Fibroblast of mammary gland (primary cell): Measurements from ENCODE around the gene AADACL2.
A peak's percentile ranks its signal among the peaks of the same experiment; 100 is the strongest.

Experiments
- DNase-seq: peaks from one replicate; pipeline ENCODE4 v3.0.0-alpha.2; 2010; ENCODE audit warnings: low read depth
- H3K4me3 ChIP-seq: 2 replicates; pipeline ENCODE4 v1.5.1; 2011; ENCODE audit warnings: low read depth, mild to moderate bottlenecking, low read length, moderate library complexity; ENCODE audit not compliant: control insufficient read depth
- TF ChIP-seq, protein P1 (sequence below): conservative IDR thresholded peaks from 2 replicates; pipeline ENCODE4 v1.5.1; 2011; ENCODE audit warnings: low read depth, low read length, inconsistent platforms; ENCODE audit not compliant: control insufficient read depth, insufficient read depth

AADACL2 gene

GRCh38 chr3:151770956-151771355, 37.2 kb downstream of the AADACL2 start:
- H3K4me3 ChIP-seq: no peak overlapping the region
- DNase-seq: peak; percentile 70
- TF ChIP-seq, protein P1, sequence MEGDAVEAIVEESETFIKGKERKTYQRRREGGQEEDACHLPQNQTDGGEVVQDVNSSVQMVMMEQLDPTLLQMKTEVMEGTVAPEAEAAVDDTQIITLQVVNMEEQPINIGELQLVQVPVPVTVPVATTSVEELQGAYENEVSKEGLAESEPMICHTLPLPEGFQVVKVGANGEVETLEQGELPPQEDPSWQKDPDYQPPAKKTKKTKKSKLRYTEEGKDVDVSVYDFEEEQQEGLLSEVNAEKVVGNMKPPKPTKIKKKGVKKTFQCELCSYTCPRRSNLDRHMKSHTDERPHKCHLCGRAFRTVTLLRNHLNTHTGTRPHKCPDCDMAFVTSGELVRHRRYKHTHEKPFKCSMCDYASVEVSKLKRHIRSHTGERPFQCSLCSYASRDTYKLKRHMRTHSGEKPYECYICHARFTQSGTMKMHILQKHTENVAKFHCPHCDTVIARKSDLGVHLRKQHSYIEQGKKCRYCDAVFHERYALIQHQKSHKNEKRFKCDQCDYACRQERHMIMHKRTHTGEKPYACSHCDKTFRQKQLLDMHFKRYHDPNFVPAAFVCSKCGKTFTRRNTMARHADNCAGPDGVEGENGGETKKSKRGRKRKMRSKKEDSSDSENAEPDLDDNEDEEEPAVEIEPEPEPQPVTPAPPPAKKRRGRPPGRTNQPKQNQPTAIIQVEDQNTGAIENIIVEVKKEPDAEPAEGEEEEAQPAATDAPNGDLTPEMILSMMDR: no peak

DNA sequence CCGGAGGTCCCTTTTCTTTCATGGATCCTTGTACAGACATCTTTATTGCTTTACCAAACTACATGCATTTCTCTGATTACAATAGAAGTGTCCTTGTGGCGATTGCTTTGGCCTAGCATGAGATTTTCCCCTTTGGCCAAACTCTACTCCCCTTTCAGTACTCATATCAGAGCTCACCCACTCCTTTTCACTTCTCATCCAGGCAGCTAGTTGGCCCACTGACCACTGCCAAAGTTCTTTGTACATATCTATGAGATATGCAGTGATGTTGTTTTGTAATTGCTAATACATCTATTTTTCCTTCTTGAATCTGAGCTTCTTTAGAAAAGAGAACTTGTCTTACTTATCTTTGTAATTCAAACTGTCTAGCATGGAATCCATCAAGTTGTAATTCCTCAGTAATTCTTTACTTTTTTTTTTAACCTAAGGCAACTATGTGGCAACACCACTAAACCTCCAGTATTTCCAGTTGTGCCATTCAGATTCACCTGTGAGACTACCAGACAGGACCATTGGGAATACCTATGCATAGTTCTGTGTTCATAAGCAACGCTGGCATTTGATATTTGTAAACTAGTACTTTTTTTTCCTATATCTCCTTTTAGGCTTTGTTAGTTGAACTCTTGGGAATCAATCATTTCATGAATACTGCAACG, 39.2 kb downstream of the AADACL2 start:
- no peak overlapping the region for H3K4me3 ChIP-seq
- no peak for DNase-seq
- TF ChIP-seq, protein P1: no peak

DNA sequence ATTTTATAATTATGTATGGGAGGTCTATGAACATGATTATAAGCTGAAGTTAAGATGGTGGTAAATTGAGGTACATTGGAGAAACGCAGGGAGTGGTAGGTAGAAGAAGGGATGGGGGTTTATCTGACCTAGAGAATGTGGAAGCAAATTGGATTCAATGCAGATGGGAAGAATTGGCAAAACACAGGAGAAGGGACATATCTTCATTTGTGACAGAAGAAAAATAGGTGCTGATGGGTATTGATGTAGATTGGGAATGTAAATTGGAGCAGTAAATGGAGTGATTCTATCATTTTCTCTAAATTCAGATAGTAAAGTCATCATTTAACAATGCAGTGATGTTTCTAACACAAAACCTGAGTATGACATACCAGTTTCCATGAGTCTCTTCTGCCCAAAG, 40.5 kb downstream of the AADACL2 start:
- TF ChIP-seq, protein P1: no peak
- DNase-seq: no peak
- H3K4me3 ChIP-seq: no peak overlapping the region

DNA sequence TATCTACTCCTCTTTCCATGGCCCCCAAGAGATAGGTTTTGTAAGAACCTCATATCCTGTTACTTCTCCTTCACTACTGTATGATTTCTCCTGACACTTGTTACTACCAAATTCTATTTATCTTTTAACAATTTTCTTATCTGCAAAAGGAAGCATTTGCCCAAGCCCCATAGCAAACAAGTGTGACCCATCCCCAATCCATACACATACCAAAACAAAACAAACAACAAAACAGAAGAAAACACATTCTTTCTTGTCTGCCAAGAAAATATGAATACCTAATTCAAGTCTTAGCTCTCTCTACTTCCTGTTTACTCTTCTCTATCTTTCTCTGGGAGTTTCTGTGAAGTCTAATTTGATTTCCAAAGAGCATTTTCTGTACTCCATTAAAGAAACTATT, 41.2 kb downstream of the AADACL2 start:
- H3K4me3 ChIP-seq: no peak overlapping the region
- TF ChIP-seq, protein P1: no peak
- DNase-seq: no peak

GRCh38 chr3:151775314-151776258, 41.9 kb downstream of the AADACL2 start:
- TF ChIP-seq, protein P1: no peak
- no peak overlapping the region for H3K4me3 ChIP-seq
- no peak for DNase-seq

DNA sequence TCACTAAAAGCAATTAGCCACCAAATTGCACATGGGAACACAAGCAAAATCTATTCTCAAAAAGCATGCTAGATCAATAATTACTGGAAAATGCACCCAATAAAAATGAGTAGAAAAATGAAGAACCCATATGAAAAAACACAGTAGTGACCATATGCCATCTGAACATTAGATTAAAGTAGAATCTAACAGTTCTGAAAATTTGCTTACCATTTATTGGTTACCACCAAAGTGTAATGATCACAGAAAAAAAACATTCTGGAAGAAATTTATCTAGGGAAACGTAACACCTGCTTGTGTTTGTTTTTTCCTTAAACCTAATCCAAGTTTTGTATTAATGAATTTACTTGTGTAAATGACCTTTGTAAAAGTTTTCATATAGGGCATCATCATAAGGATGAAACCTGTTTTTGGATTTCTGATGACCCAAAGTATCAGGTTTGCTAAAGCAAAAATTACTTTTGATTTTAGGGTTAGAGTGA, 42.6 kb downstream of the AADACL2 start:
- DNase-seq: no peak
- TF ChIP-seq, protein P1: no peak
- no peak overlapping the region for H3K4me3 ChIP-seq
